Measurements from ENCODE around the gene DEXI.

DEXI gene

GRCh38 chr16:10934325-10935107 lies 7.8 kb downstream of the DEXI start:
- no peak overlapping the region for H3K4me3 ChIP-seq (ENCODE audit: low read depth, low read length)
- TF ChIP-seq, protein P1, sequence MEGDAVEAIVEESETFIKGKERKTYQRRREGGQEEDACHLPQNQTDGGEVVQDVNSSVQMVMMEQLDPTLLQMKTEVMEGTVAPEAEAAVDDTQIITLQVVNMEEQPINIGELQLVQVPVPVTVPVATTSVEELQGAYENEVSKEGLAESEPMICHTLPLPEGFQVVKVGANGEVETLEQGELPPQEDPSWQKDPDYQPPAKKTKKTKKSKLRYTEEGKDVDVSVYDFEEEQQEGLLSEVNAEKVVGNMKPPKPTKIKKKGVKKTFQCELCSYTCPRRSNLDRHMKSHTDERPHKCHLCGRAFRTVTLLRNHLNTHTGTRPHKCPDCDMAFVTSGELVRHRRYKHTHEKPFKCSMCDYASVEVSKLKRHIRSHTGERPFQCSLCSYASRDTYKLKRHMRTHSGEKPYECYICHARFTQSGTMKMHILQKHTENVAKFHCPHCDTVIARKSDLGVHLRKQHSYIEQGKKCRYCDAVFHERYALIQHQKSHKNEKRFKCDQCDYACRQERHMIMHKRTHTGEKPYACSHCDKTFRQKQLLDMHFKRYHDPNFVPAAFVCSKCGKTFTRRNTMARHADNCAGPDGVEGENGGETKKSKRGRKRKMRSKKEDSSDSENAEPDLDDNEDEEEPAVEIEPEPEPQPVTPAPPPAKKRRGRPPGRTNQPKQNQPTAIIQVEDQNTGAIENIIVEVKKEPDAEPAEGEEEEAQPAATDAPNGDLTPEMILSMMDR (IDR thresholded peaks at IDR 0.05; ENCODE audit: low read depth, low read length, missing control alignments): no peak
- DNase-seq (ENCODE audit: low read depth): no peak

- no peak overlapping the region for H3K4me3 ChIP-seq (ENCODE audit: low read depth, low read length)
- no peak for DNase-seq (ENCODE audit: low read depth)
- TF ChIP-seq, protein P1 (IDR thresholded peaks at IDR 0.05; ENCODE audit: low read depth, low read length, missing control alignments): no peak
Observed at GRCh38 chr16:10933865-10934264, 8.4 kb downstream of the DEXI start.

DNA sequence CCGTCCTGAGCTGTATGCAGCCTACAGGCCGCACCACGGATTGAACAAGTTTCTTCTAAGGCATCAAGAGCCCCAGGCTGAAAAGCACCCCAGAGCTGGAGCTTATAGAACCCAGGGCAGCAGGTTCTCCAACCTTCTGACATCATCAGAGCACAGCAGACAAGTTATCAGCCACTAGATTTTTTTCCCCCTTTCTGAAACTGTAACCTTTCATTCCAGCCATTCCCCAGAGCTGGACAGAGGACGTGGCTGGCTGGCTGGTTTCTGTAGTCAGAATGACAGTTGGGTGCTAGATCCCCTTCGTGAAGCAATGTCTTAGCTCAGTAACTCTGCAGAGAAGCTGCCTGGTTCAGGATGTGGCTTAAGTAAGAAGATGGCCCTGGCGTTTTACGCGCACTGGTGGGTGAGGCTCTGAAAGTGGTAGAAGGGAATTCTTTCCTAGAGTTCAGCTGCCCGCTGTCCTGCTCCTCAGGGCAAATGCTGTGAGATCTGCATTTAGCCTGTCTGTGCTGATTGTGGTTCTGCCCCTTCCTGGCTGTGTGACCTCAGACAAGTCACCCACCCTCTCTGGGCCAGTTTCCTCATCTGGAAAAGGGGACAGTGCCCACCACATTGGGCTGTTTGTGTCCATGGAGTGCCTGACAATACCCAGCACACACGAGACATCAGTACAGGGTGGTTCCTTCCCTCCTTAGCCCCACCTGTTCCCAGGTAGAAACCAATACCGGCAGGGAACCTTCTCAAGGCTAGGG lies 9.1 kb downstream of the DEXI start:
- H3K4me3 ChIP-seq (ENCODE audit: low read depth, low read length): no peak overlapping the region
- no peak for DNase-seq (ENCODE audit: low read depth)
- TF ChIP-seq, protein P1 (IDR thresholded peaks at IDR 0.05; ENCODE audit: low read depth, low read length, missing control alignments): no peak

DNA sequence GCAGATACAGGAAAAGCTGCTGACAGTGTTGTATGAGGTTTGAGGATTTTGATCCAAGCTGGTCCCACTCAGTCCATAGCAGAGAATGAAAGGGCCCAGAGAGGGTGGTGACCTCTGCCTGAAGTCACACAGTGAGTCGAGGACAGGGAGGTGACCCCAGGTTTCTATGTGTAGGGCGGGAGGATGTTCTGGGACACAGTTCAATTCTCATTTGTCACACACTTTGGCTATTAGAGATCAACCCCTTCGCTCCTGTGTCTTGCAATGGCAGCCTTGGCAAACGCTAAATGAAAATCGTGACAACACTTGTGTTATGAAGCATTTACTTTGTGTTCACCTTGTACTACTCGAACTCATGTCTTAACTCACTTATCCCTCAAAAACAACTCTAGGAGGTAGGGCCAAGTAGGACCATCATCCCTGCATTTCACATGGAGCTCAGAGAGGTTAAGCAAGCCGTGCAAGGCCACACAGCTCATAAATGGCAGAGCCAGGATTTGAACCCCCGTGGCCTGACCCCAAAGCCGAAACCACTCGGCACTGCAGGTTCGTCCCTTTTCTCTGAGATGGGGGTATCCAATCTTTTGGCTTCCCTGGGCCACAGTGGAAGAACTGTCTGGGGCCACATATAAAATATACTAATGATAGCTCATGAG lies 10.2 kb downstream of the DEXI start:
- DNase-seq (ENCODE audit: low read depth): no peak
- H3K4me3 ChIP-seq (ENCODE audit: low read depth, low read length): no peak overlapping the region
- TF ChIP-seq, protein P1 (IDR thresholded peaks at IDR 0.05; ENCODE audit: low read depth, low read length, missing control alignments): no peak

DNA sequence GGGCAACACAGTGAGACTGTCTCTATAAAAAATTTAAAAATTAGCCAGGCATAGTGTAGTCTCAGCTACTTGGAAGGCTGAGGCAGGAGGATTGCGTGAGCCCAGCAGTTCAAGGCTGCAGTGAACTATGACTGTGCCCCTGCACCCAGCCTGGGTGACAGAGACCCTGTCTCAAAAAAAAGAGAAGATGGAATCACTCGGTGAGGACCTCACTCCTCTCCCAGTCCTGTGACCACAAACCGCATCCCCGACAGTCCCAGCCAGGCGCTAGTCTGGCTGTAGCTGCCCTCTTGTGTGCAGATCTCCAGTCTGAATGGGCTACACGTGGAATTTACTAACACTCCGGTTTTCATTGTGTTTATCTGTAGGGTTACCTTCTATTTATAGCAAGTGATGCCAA lies 11.1 kb downstream of the DEXI start:
- TF ChIP-seq, protein P1 (IDR thresholded peaks at IDR 0.05; ENCODE audit: low read depth, low read length, missing control alignments): no peak
- no peak for DNase-seq (ENCODE audit: low read depth)
- no peak overlapping the region for H3K4me3 ChIP-seq (ENCODE audit: low read depth, low read length)

DNA sequence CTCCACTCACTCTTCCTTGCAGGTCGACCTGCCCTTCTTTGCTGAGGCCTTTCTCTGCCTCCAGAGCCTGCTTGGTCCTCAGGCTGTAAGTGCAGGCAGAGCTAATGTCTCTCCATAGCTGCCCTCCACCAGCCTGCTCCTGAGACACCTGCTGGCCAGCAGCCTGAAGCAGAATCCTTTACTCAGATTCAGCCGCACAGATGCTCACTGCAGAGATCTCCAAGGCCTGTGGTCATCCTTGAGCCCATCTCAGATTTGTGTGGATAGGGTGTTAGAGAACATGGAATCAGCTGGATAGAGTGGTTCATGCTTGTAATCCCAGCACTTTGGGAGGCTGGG lies 11.5 kb downstream of the DEXI start:
- no peak for DNase-seq (ENCODE audit: low read depth)
- H3K4me3 ChIP-seq (ENCODE audit: low read depth, low read length): no peak overlapping the region
- TF ChIP-seq, protein P1 (IDR thresholded peaks at IDR 0.05; ENCODE audit: low read depth, low read length, missing control alignments): peak; percentile 24
